Spleen (tissue), 11 donors: ENCODE data around the gene GDPD5. TPM values are rescaled to one million over a fixed set of nuclear protein-coding genes. Genes with fewer than 3 reads are reported as not detected.

Experiments used
- DNase-seq: peaks from one replicate; pipeline ENCODE4 v3.0.0-alpha.2; 2020
- H3K27ac ChIP-seq, 8 donors: fragments of 200-600 bp; sonication (generic) in 7 of 8; 1 replicate in 4 of 8; 2 replicates in 4 of 8; pipeline versions ENCODE4 v1.5.0 to v1.8.0; 2016 to 2021; ENCODE audit warnings: inconsistent platforms in 4 of 8, mild to moderate bottlenecking in 4 of 8, moderate library complexity in 1 of 8
- H3K27me3 ChIP-seq, 7 donors: fragments of 200-600 bp; sonication (generic) in 6 of 7; replicated peaks in 1 of 7; 1 replicate in 4 of 7; 2 replicates in 3 of 7; pipeline versions ENCODE4 v1.5.0 to v1.8.0; 2016 to 2021; ENCODE audit warnings: inconsistent platforms in 3 of 7, mild to moderate bottlenecking in 1 of 7
- H3K36me3 ChIP-seq, 6 donors: fragments of 200-600 bp; sonication (generic) in 5 of 6; 1 replicate in 4 of 6; 2 replicates in 2 of 6; pipeline versions ENCODE4 v1.5.0 to v1.8.0; 2016 to 2021; ENCODE audit warnings: inconsistent platforms in 2 of 6
- H3K4me1 ChIP-seq, 6 donors: fragments of 200-600 bp; sonication (generic) in 5 of 6; 1 replicate in 3 of 6; 2 replicates in 3 of 6; pipeline versions ENCODE4 v1.5.0 to v1.8.0; 2016 to 2021; ENCODE audit warnings: inconsistent platforms in 3 of 6
- H3K4me3 ChIP-seq, 8 donors: fragments of 200-600 bp; sonication (generic) in 7 of 8; 1 replicate in 4 of 8; 2 replicates in 4 of 8; pipeline versions ENCODE4 v1.5.0 to v1.8.0; 2016 to 2021; ENCODE audit warnings: inconsistent platforms in 4 of 8, mild to moderate bottlenecking in 4 of 8, moderate library complexity in 2 of 8
- H3K9me3 ChIP-seq, 8 donors: fragments of 200-600 bp; sonication (generic) in 7 of 8; 1 replicate in 4 of 8; 2 replicates in 4 of 8; pipeline versions ENCODE4 v1.5.0 to v1.8.0; 2016 to 2021; ENCODE audit warnings: inconsistent platforms in 4 of 8
- CTCF ChIP-seq, 11 experiments: fragments of 200-600 bp in 7 of 11; fragments of 450-650 bp in 4 of 11; sonication (generic) in 4 of 11; IDR thresholded peaks in 8 of 11; conservative IDR thresholded peaks in 3 of 11; 1 replicate in 7 of 11; 2 replicates in 4 of 11; pipeline versions ENCODE4 v1.4.0 to v1.8.0; 2016 to 2021; ENCODE audit warnings: antibody characterized with exemption in 11 of 11, inconsistent platforms in 4 of 11, mild to moderate bottlenecking in 1 of 11
- POLR2A ChIP-seq, 3 donors: fragments of 450-650 bp; IDR thresholded peaks; one replicate each; pipeline ENCODE4 v1.5.1; 2017; ENCODE audit warnings: antibody characterized with exemption in 3 of 3, mild to moderate bottlenecking in 1 of 3
- POLR2AphosphoS5 ChIP-seq, 3 donors: sonication (generic); formaldehyde crosslinking; IDR thresholded peaks; one replicate each; pipeline ENCODE4 v1.5.1; 2017; ENCODE audit warnings: antibody characterized with exemption in 3 of 3
- WGBS, 5 donors: extraction: QIAGEN DNeasy Blood & Tissue Kit in 3 of 5; methylation state at CpG; one replicate each; pipeline versions ENCODE4 v1.1.5 to v1.1.7; 2013 to 2018; 5-methylcytosine and 5-hydroxymethylcytosine counted together
- intact Hi-C: fragments of 100-400 bp; cut with DNase I; formaldehyde crosslinking; loops from one replicate; pipeline ENCODE4 v1.15.0; 2023; ENCODE audit warnings: low total_unique reads
- polyA plus RNA-seq, 3 donors: library from polyadenylated mRNA; stranded (reverse); fragments of 200-250 nt; gene quantifications; one replicate each; pipeline ENCODE4 v1.2.1, GENCODE V29; 2013
- total RNA-seq, 7 donors: library from RNA; depleted of rRNA in 3 of 7; stranded (reverse); fragments of >200 nt in 3 of 7; fragmentation: NEBNext Ultra II Directional in 4 of 7; extraction: Animal tissue kit (Norgen Biotek cat#: 25700) in 4 of 7; gene quantifications; one replicate each; pipeline versions ENCODE4 v1.1.0 to v1.2.1, GENCODE V29; 2016 to 2021
- donor health status: healthy with polysubstance abuse.
- donor health status: DM: no; HTN: no; CAD: no; lungs with moderate emphysema.
- donor health status: DM: no; HTN: no; CAD: no.
- donor health status: Bipolar disorder and iron deficiency.
- donor health status: healthy.
- donor health status: DM: no; HTN: no; CAD: no.
- donor health status: DM: yes; HTN: yes; CAD: no.

The GDPD5 gene
- total and polyA plus RNA-seq, 10 donors, result 44.6 to 273 (median 146) TPM

- 63 to 86% (median 78%) methylated on average over 15 to 17 of the region's 17 CpGs for WGBS, 5 donors
- Histone ChIP-seq H3K36me3 (no peaks in the 10 kb centered on the region), H3K27ac (peak overlapping the region in 7 of 8 donors; percentile 72 to 97 (median 79)), H3K4me3 (no peak overlapping the region), H3K27me3 (peaks cover 0 to 13% (median 0%) of the 10 kb centered on the region in 7 donors), H3K4me1 (peaks cover 11 to 73% (median 32%) of the 10 kb centered on the region in 6 donors), H3K9me3 (no peaks in the 10 kb centered on the region)
- TF ChIP-seq POLR2AphosphoS5 (IDR thresholded peaks at IDR 0.05) (peak in 2 of 3 donors; percentile 39 to 46), POLR2A (IDR thresholded peaks at IDR 0.05) (no peak), CTCF (IDR thresholded peaks at IDR 0.05 in 8 of 11, conservative IDR thresholded peaks at IDR 0.05 in 3 of 11) (no peak)
- no peak for DNase-seq
- intact Hi-C loops, result no loop called here
Measured at GRCh38 chr11:75557666-75558494, 32.1 kb upstream of the GDPD5 start.

- Histone ChIP-seq H3K36me3 (no peaks in the 10 kb centered on the region), H3K27me3 (peaks cover 0 to under 1% (median 0%) of the 10 kb centered on the region in 7 donors), H3K9me3 (no peaks in the 10 kb centered on the region), H3K4me3 (no peak overlapping the region), H3K27ac (no peak overlapping the region), H3K4me1 (peaks cover 5 to 58% (median 21%) of the 10 kb centered on the region in 6 donors)
- DNase-seq, result no peak
- intact Hi-C loops, result no loop called here
- WGBS, 5 donors, result 84 to 97% (median 87%) methylated on average over 3 of the region's 3 CpGs
- no peak for TF ChIP-seq POLR2A (IDR thresholded peaks at IDR 0.05)
Measured at GRCh38 chr11:75556275-75556674, 30.5 kb upstream of the GDPD5 start.

GRCh38 chr11:75555079-75555811 lies 29.5 kb upstream of the GDPD5 start:
- no peaks in the 10 kb centered on the region for H3K27me3 ChIP-seq
- no peaks in the 10 kb centered on the region for H3K36me3 ChIP-seq
- H3K27ac ChIP-seq, result peak overlapping the region; percentile 27 to 82 (median 67)
- H3K9me3 ChIP-seq, result no peaks in the 10 kb centered on the region
- H3K4me3 ChIP-seq, result no peak overlapping the region
- no peak for TF ChIP-seq CTCF (IDR thresholded peaks at IDR 0.05 in 8 of 11, conservative IDR thresholded peaks at IDR 0.05 in 3 of 11)
- no peak for TF ChIP-seq POLR2AphosphoS5 (IDR thresholded peaks at IDR 0.05)
- no peak for TF ChIP-seq POLR2A (IDR thresholded peaks at IDR 0.05)
- no peak for DNase-seq
- intact Hi-C loops, result no loop called here
- peaks cover 5 to 49% (median 21%) of the 10 kb centered on the region in 6 donors for H3K4me1 ChIP-seq
- 87 to 92% (median 89%) methylated on average over 12 of the region's 12 CpGs for WGBS, 5 donors

- intact Hi-C loops, result no loop called here
- Histone ChIP-seq H3K27ac (peak overlapping the region; percentile 27 to 82 (median 67)), H3K4me1 (peaks cover 5 to 41% (median 17%) of the 10 kb centered on the region in 6 donors), H3K27me3 (no peaks in the 10 kb centered on the region), H3K36me3 (no peaks in the 10 kb centered on the region), H3K9me3 (no peaks in the 10 kb centered on the region), H3K4me3 (peak overlapping the region in 1 of 8 donors; percentile 10)
- TF ChIP-seq CTCF (IDR thresholded peaks at IDR 0.05 in 8 of 11, conservative IDR thresholded peaks at IDR 0.05 in 3 of 11), result no peak
- TF ChIP-seq POLR2AphosphoS5 (IDR thresholded peaks at IDR 0.05), result peak; percentile 75 to 84 (median 84)
- 48 to 65% (median 60%) methylated on average over 10 to 21 of the region's 21 CpGs for WGBS, 5 donors
- no peak for DNase-seq
Measured at GRCh38 chr11:75554258-75555022, 28.7 kb upstream of the GDPD5 start.
